Duodenal mucosa (tissue), 2 donors: ENCODE results near the gene OR2B2.

Experiments used
- H3K27ac ChIP-seq: one replicate; pipeline ENCODE4 v1.7.0; 2013; ENCODE audit warnings: low read depth, low read length
- H3K27me3 ChIP-seq, 2 donors: one replicate each; pipeline ENCODE4 v1.7.0; 2013; ENCODE audit warnings: low read length in 2 of 2, control low read depth in 1 of 2; ENCODE audit not compliant: insufficient read depth in 2 of 2, control insufficient read depth in 1 of 2
- H3K36me3 ChIP-seq, 2 donors: one replicate each; pipeline ENCODE4 v1.7.0; 2013; ENCODE audit warnings: low read length in 2 of 2, control low read depth in 1 of 2; ENCODE audit not compliant: insufficient read depth in 2 of 2, control insufficient read depth in 1 of 2
- H3K4me1 ChIP-seq, 2 donors: one replicate each; pipeline ENCODE4 v1.7.0; 2013; ENCODE audit warnings: low read length in 2 of 2, control low read depth in 1 of 2; ENCODE audit not compliant: insufficient read depth in 2 of 2, control insufficient read depth in 1 of 2
- H3K4me3 ChIP-seq, 2 donors: one replicate each; pipeline ENCODE4 v1.7.0; 2013; ENCODE audit warnings: low read length in 2 of 2, low read depth in 1 of 2
- H3K9ac ChIP-seq, 2 donors: one replicate each; pipeline ENCODE4 v1.7.0; 2013; ENCODE audit warnings: low read length in 2 of 2, low read depth in 1 of 2
- H3K9me3 ChIP-seq, 2 donors: one replicate each; pipeline ENCODE4 v1.7.0; 2013; ENCODE audit warnings: low read length in 2 of 2, control low read depth in 1 of 2; ENCODE audit not compliant: control insufficient read depth in 1 of 2

Gene OR2B2

GRCh38 chr6:27883136-27883535 lies 29.1 kb downstream of the OR2B2 start:
- no peaks in the 10 kb centered on the region for H3K9me3 ChIP-seq
- no peak overlapping the region for H3K4me3 ChIP-seq
- no peaks in the 10 kb centered on the region for H3K36me3 ChIP-seq
- no peak overlapping the region for H3K27ac ChIP-seq
- H3K4me1 ChIP-seq, result no peaks in the 10 kb centered on the region
- no peaks in the 10 kb centered on the region for H3K27me3 ChIP-seq
- no peak overlapping the region for H3K9ac ChIP-seq

- Histone ChIP-seq H3K4me3 (no peak overlapping the region), H3K9ac (no peak overlapping the region), H3K36me3 (no peaks in the 10 kb centered on the region), H3K27ac (no peak overlapping the region), H3K4me1 (no peaks in the 10 kb centered on the region), H3K9me3 (no peaks in the 10 kb centered on the region), H3K27me3 (no peaks in the 10 kb centered on the region)
Observed at GRCh38 chr6:27882624-27883023, 29.6 kb downstream of the OR2B2 start.

GRCh38 chr6:27879837-27880236 lies 32.4 kb downstream of the OR2B2 start:
- Histone ChIP-seq H3K27me3 (no peaks in the 10 kb centered on the region), H3K27ac (no peak overlapping the region), H3K4me3 (no peak overlapping the region), H3K4me1 (no peaks in the 10 kb centered on the region), H3K9ac (no peak overlapping the region), H3K9me3 (no peaks in the 10 kb centered on the region), H3K36me3 (no peaks in the 10 kb centered on the region)

GRCh38 chr6:27874016-27874415 lies 38.2 kb downstream of the OR2B2 start:
- Histone ChIP-seq H3K36me3 (no peaks in the 10 kb centered on the region), H3K27me3 (no peaks in the 10 kb centered on the region)

GRCh38 chr6:27873021-27873940 lies 38.9 kb downstream of the OR2B2 start:
- no peaks in the 10 kb centered on the region for H3K9me3 ChIP-seq
- peak overlapping the region; percentile 82 for H3K9ac ChIP-seq
- H3K4me3 ChIP-seq, result peak overlapping the region; percentile 67 to 91
- no peaks in the 10 kb centered on the region for H3K27me3 ChIP-seq
- peaks cover 10 to 18% of the 10 kb centered on the region in 2 donors for H3K4me1 ChIP-seq
- H3K27ac ChIP-seq, result peak overlapping the region; percentile 71
- no peaks in the 10 kb centered on the region for H3K36me3 ChIP-seq

More at GRCh38 chr6:27874016-27874415, 38.2 kb downstream of the OR2B2 start:
- H3K4me3 ChIP-seq, result peak overlapping the region; percentile 67 to 91
- H3K27ac ChIP-seq, result no peak overlapping the region
- peak overlapping the region in 1 of 2 donors; percentile 82 for H3K9ac ChIP-seq
- peaks cover 10 to 18% of the 10 kb centered on the region in 2 donors for H3K4me1 ChIP-seq
- H3K9me3 ChIP-seq, result no peaks in the 10 kb centered on the region

GRCh38 chr6:27872642-27873020 lies 39.6 kb downstream of the OR2B2 start:
- Histone ChIP-seq H3K4me3 (peak overlapping the region; percentile 67 to 91), H3K27ac (peak overlapping the region; percentile 71), H3K9ac (peak overlapping the region; percentile 82), H3K4me1 (peaks cover 14 to 18% of the 10 kb centered on the region in 2 donors), H3K9me3 (no peaks in the 10 kb centered on the region), H3K27me3 (no peaks in the 10 kb centered on the region), H3K36me3 (no peaks in the 10 kb centered on the region)

- no peaks in the 10 kb centered on the region for H3K9me3 ChIP-seq
- H3K27ac ChIP-seq, result peak overlapping the region; percentile 86
- H3K4me1 ChIP-seq, result peaks cover 16 to 23% of the 10 kb centered on the region in 2 donors
- no peaks in the 10 kb centered on the region for H3K36me3 ChIP-seq
- H3K4me3 ChIP-seq, result peak overlapping the region; percentile 67 to 91
- H3K27me3 ChIP-seq, result no peaks in the 10 kb centered on the region
- peak overlapping the region; percentile 82 for H3K9ac ChIP-seq
Observed at GRCh38 chr6:27871924-27872638, 40.1 kb downstream of the OR2B2 start.

- Histone ChIP-seq H3K4me3 (no peak overlapping the region), H3K36me3 (no peaks in the 10 kb centered on the region), H3K27me3 (no peaks in the 10 kb centered on the region), H3K4me1 (peaks cover 23 to 39% of the 10 kb centered on the region in 2 donors), H3K9ac (no peak overlapping the region), H3K27ac (no peak overlapping the region), H3K9me3 (no peaks in the 10 kb centered on the region)
Observed at GRCh38 chr6:27870291-27870870, 41.8 kb downstream of the OR2B2 start.

GRCh38 chr6:27868311-27868710 lies 43.9 kb downstream of the OR2B2 start:
- Histone ChIP-seq H3K36me3 (no peaks in the 10 kb centered on the region), H3K9me3 (no peaks in the 10 kb centered on the region), H3K4me3 (no peak overlapping the region), H3K4me1 (peaks cover 17 to 41% of the 10 kb centered on the region in 2 donors), H3K27ac (no peak overlapping the region), H3K9ac (no peak overlapping the region), H3K27me3 (no peaks in the 10 kb centered on the region)

- Histone ChIP-seq H3K4me3 (peak overlapping the region; percentile 78 to 85), H3K4me1 (peaks cover 17 to 37% of the 10 kb centered on the region in 2 donors), H3K27me3 (no peaks in the 10 kb centered on the region), H3K27ac (no peak overlapping the region), H3K9me3 (no peaks in the 10 kb centered on the region), H3K9ac (peak overlapping the region; percentile 52 to 68), H3K36me3 (no peaks in the 10 kb centered on the region)
Observed at GRCh38 chr6:27867945-27868300, 44.3 kb downstream of the OR2B2 start.
